ENCODE results near the gene PPAT. TPM values are rescaled to one million over a fixed set of nuclear protein-coding genes. Genes with fewer than 3 reads are reported as not detected.

PPAT gene
- total and polyA plus RNA-seq, 2 experiments from 2014 or later, result 63.0 to 96.8 TPM

DNA sequence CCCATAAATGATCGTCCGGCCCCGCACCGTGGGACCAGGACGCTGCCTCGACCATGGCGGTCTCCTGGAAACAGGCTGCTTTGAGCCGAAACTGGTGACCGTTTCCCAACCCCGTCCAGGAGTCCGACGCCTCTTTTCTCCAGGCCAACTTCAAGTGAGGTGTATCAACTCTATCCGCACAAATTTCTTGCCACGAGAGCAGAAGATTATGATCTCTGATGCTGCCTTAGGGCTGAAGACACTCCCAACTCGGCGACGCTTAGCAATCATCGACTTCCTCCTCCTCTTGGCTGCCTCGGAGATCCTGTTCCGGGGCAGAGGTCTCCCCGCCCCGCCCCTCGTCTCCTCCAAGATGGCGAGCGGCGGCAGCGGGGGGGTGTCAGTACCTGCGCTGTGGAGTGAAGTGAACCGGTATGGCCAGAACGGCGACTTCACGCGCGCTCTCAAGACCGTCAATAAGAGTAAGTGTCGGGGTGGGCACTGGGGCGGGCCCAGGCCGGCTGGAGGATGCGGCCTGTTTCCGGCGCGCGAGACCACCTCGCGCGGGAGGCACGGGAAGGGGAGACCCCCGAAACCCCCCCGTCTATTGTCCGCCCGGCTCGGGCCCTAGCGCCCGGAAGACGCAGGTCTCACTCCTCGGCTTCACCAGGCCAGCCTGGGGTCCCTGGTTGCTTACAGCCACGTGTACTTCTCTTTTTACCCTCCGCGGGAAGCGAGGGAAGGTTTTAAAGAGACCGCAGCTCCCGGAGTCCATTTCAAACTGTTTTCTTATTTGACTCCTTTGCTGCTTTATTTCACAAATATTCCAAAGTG, 32.1 kb upstream of the PPAT start, which contains the start of gene SRP72:
TSS of gene SRP72 (plus strand) at position 334 of the 813 bp plus-strand sequence. CDS start at position 353, 19 bp downstream.
- peak; percentile 90 for ATAC-seq

More for the DNA sequence above, 32.1 kb upstream of the PPAT start, which contains the start of gene SRP72:
- Histone ChIP-seq H3K79me2 (replicated peaks; ENCODE audit: insufficient read depth) (peaks cover 57% of the 10 kb centered on the region), H4K20me1 (replicated peaks; ENCODE audit: insufficient read depth) (peaks cover 6% of the 10 kb centered on the region), H3K9me2 (ENCODE audit: insufficient read depth) (no peaks in the 10 kb centered on the region), H2AFZ (peak within 1 kb of the TSS; percentile 90), H3K27ac (ENCODE audit: low read depth) (peak within 1 kb of the TSS; percentile 87), H3K4me3 (peak within 1 kb of the TSS; percentile 97), H3F3A (replicated peaks; ENCODE audit: low read depth) (no peaks in the 10 kb centered on the region), H3K4me2 (peak within 1 kb of the TSS; percentile 88), H3K4me1 (ENCODE audit: insufficient read depth) (peaks cover 17% of the 10 kb centered on the region), H3K27me3 (ENCODE audit: insufficient read depth) (no peaks in the 10 kb centered on the region), H3K36me3 (ENCODE audit: insufficient read depth) (peaks cover 17% of the 10 kb centered on the region)
- TF ChIP-seq CREB1 (CRISPR knock-in tag; IDR thresholded peaks at IDR 0.05; ENCODE audit: low read depth) (no peak), ZNF114 (CRISPR knock-in tag; IDR thresholded peaks at IDR 0.05) (no peak), EZH2 (IDR thresholded peaks at IDR 0.05; ENCODE audit: low read depth, unreplicated experiment) (no peak), POLR2AphosphoS5 (IDR thresholded peaks at IDR 0.05; ENCODE audit: low read depth) (peak; percentile 89), EZH2phosphoT487 (IDR thresholded peaks at IDR 0.05; ENCODE audit: unreplicated experiment) (no peak), JUNB (IDR thresholded peaks at IDR 0.05; ENCODE audit: unreplicated experiment) (no peak), ZNF331 (CRISPR knock-in tag; IDR thresholded peaks at IDR 0.05; ENCODE audit: low read depth) (no peak)
- TF ChIP-seq, protein P1, sequence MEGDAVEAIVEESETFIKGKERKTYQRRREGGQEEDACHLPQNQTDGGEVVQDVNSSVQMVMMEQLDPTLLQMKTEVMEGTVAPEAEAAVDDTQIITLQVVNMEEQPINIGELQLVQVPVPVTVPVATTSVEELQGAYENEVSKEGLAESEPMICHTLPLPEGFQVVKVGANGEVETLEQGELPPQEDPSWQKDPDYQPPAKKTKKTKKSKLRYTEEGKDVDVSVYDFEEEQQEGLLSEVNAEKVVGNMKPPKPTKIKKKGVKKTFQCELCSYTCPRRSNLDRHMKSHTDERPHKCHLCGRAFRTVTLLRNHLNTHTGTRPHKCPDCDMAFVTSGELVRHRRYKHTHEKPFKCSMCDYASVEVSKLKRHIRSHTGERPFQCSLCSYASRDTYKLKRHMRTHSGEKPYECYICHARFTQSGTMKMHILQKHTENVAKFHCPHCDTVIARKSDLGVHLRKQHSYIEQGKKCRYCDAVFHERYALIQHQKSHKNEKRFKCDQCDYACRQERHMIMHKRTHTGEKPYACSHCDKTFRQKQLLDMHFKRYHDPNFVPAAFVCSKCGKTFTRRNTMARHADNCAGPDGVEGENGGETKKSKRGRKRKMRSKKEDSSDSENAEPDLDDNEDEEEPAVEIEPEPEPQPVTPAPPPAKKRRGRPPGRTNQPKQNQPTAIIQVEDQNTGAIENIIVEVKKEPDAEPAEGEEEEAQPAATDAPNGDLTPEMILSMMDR (conservative IDR thresholded peaks at IDR 0.05; ENCODE audit: low read depth in 2 of 2), result no peak
- TF ChIP-seq, protein P2, sequence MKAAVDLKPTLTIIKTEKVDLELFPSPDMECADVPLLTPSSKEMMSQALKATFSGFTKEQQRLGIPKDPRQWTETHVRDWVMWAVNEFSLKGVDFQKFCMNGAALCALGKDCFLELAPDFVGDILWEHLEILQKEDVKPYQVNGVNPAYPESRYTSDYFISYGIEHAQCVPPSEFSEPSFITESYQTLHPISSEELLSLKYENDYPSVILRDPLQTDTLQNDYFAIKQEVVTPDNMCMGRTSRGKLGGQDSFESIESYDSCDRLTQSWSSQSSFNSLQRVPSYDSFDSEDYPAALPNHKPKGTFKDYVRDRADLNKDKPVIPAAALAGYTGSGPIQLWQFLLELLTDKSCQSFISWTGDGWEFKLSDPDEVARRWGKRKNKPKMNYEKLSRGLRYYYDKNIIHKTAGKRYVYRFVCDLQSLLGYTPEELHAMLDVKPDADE (IDR thresholded peaks at IDR 0.05), result peak; percentile 66
- TF ChIP-seq, protein P3, sequence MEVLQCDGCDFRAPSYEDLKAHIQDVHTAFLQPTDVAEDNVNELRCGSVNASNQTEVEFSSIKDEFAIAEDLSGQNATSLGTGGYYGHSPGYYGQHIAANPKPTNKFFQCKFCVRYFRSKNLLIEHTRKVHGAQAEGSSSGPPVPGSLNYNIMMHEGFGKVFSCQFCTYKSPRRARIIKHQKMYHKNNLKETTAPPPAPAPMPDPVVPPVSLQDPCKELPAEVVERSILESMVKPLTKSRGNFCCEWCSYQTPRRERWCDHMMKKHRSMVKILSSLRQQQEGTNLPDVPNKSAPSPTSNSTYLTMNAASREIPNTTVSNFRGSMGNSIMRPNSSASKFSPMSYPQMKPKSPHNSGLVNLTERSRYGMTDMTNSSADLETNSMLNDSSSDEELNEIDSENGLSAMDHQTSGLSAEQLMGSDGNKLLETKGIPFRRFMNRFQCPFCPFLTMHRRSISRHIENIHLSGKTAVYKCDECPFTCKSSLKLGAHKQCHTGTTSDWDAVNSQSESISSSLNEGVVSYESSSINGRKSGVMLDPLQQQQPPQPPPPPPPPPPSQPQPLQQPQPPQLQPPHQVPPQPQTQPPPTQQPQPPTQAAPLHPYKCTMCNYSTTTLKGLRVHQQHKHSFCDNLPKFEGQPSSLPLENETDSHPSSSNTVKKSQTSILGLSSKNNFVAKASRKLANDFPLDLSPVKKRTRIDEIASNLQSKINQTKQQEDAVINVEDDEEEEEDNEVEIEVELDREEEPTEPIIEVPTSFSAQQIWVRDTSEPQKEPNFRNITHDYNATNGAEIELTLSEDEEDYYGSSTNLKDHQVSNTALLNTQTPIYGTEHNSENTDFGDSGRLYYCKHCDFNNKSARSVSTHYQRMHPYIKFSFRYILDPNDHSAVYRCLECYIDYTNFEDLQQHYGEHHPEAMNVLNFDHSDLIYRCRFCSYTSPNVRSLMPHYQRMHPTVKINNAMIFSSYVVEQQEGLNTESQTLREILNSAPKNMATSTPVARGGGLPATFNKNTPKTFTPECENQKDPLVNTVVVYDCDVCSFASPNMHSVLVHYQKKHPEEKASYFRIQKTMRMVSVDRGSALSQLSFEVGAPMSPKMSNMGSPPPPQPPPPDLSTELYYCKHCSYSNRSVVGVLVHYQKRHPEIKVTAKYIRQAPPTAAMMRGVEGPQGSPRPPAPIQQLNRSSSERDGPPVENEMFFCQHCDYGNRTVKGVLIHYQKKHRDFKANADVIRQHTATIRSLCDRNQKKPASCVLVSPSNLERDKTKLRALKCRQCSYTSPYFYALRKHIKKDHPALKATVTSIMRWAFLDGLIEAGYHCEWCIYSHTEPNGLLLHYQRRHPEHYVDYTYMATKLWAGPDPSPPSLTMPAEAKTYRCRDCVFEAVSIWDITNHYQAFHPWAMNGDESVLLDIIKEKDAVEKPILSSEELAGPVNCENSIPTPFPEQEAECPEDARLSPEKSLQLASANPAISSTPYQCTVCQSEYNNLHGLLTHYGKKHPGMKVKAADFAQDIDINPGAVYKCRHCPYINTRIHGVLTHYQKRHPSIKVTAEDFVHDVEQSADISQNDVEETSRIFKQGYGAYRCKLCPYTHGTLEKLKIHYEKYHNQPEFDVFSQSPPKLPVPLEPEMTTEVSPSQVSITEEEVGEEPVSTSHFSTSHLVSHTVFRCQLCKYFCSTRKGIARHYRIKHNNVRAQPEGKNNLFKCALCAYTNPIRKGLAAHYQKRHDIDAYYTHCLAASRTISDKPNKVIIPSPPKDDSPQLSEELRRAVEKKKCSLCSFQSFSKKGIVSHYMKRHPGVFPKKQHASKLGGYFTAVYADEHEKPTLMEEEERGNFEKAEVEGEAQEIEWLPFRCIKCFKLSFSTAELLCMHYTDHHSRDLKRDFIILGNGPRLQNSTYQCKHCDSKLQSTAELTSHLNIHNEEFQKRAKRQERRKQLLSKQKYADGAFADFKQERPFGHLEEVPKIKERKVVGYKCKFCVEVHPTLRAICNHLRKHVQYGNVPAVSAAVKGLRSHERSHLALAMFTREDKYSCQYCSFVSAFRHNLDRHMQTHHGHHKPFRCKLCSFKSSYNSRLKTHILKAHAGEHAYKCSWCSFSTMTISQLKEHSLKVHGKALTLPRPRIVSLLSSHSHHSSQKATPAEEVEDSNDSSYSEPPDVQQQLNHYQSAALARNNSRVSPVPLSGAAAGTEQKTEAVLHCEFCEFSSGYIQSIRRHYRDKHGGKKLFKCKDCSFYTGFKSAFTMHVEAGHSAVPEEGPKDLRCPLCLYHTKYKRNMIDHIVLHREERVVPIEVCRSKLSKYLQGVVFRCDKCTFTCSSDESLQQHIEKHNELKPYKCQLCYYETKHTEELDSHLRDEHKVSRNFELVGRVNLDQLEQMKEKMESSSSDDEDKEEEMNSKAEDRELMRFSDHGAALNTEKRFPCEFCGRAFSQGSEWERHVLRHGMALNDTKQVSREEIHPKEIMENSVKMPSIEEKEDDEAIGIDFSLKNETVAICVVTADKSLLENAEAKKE (CRISPR knock-in tag; IDR thresholded peaks at IDR 0.05), result no peak
- TF ChIP-seq, protein P4, sequence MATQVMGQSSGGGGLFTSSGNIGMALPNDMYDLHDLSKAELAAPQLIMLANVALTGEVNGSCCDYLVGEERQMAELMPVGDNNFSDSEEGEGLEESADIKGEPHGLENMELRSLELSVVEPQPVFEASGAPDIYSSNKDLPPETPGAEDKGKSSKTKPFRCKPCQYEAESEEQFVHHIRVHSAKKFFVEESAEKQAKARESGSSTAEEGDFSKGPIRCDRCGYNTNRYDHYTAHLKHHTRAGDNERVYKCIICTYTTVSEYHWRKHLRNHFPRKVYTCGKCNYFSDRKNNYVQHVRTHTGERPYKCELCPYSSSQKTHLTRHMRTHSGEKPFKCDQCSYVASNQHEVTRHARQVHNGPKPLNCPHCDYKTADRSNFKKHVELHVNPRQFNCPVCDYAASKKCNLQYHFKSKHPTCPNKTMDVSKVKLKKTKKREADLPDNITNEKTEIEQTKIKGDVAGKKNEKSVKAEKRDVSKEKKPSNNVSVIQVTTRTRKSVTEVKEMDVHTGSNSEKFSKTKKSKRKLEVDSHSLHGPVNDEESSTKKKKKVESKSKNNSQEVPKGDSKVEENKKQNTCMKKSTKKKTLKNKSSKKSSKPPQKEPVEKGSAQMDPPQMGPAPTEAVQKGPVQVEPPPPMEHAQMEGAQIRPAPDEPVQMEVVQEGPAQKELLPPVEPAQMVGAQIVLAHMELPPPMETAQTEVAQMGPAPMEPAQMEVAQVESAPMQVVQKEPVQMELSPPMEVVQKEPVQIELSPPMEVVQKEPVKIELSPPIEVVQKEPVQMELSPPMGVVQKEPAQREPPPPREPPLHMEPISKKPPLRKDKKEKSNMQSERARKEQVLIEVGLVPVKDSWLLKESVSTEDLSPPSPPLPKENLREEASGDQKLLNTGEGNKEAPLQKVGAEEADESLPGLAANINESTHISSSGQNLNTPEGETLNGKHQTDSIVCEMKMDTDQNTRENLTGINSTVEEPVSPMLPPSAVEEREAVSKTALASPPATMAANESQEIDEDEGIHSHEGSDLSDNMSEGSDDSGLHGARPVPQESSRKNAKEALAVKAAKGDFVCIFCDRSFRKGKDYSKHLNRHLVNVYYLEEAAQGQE (IDR thresholded peaks at IDR 0.05; ENCODE audit: unreplicated experiment), result no peak
- Mint-ChIP-seq H3K4me1 (peaks cover 25% of the 10 kb centered on the region), H3K4me3 (peak within 1 kb of the TSS; percentile 92), H3K9me3 (no peaks in the 10 kb centered on the region; the same call in 2 of the 3 replicates), H3K36me3 (ENCODE audit: low read depth) (peaks cover 43% of the 10 kb centered on the region), H3K27me3 (ENCODE audit: insufficient read depth, low read depth, poor library complexity) (peaks cover 5% of the 10 kb centered on the region), H3K27ac (peak within 1 kb of the TSS; percentile 97)
- peak; percentile 94 for DNase-seq (ENCODE audit: low spot score)

All from GM23338 (cell line).